Adrenal gland (tissue), 12 donors: ENCODE measurements around the gene KCTD21. TPM values are rescaled to one million over a fixed set of nuclear protein-coding genes. Genes with fewer than 3 reads are reported as not detected.

ENCODE experiments used
- DNase-seq, 7 donors: peaks; one replicate each; pipeline ENCODE4 v3.0.0-alpha.2; 2019 to 2020
- H3K27ac ChIP-seq, 5 donors: fragments of 200-600 bp; sonication (generic) in 4 of 5; 1 replicate in 3 of 5; 2 replicates in 2 of 5; pipeline versions ENCODE4 v1.5.1 to v1.8.0; 2016 to 2020; ENCODE audit warnings: mild to moderate bottlenecking in 1 of 5
- H3K27me3 ChIP-seq: fragments of 200-600 bp; 2 replicates; pipeline ENCODE4 v1.8.0; 2021
- H3K36me3 ChIP-seq, 2 donors: fragments of 200-600 bp; replicated peaks in 1 of 2; 1 replicate in 1 of 2; 2 replicates in 1 of 2; pipeline versions ENCODE4 v1.5.1 to v1.8.0; 2018 to 2022
- H3K4me1 ChIP-seq, 2 donors: fragments of 200-600 bp; replicated peaks in 1 of 2; 1 replicate in 1 of 2; 2 replicates in 1 of 2; pipeline versions ENCODE4 v1.5.1 to v1.8.0; 2018 to 2021
- H3K4me3 ChIP-seq, 4 donors: fragments of 200-600 bp; sonication (generic) in 3 of 4; one replicate each; pipeline ENCODE4 v1.5.1; 2016 to 2018
- H3K9me3 ChIP-seq, 3 donors: fragments of 200-600 bp; sonication (generic) in 1 of 3; replicated peaks in 1 of 3; 1 replicate in 2 of 3; 2 replicates in 1 of 3; pipeline versions ENCODE4 v1.5.1 to v1.8.0; 2016 to 2021
- CTCF ChIP-seq, 6 experiments: fragments of 450-650 bp in 4 of 6; fragments of 200-600 bp in 2 of 6; sonication (generic) in 1 of 6; IDR thresholded peaks; 1 replicate in 5 of 6; 2 replicates in 1 of 6; pipeline versions ENCODE4 v1.5.1 to v1.8.0; 2016 to 2021; ENCODE audit warnings: antibody characterized with exemption in 6 of 6, mild to moderate bottlenecking in 2 of 6, moderate library complexity in 1 of 6
- POLR2A ChIP-seq, 2 donors: fragments of 450-650 bp; IDR thresholded peaks; one replicate each; pipeline ENCODE4 v1.6.1; 2017; ENCODE audit warnings: antibody characterized with exemption in 2 of 2, mild to moderate bottlenecking in 2 of 2, moderate library complexity in 1 of 2
- WGBS, 4 donors: extraction: QIAGEN DNeasy Blood & Tissue Kit in 2 of 4; methylation state at CpG; one replicate each; pipeline versions ENCODE4 v1.1.5 to v1.1.7; 2013 to 2017; 5-methylcytosine and 5-hydroxymethylcytosine counted together
- intact Hi-C, 2 donors: fragments of 100-400 bp; cut with DNase I; formaldehyde crosslinking; loops; one replicate each; pipeline versions ENCODE4 v1.14.1 to v1.15.0; 2022 to 2023
- polyA plus RNA-seq, 3 donors: library from polyadenylated mRNA; stranded (reverse); fragments of 200-250 nt in 2 of 3; fragments of 350-450 nt in 1 of 3; fragmentation: Illumina TruSeq in 1 of 3; extraction: RNeasy Lipid Tissue Mini Kit (QIAGEN cat#74804) in 1 of 3; gene quantifications; one replicate each; pipeline ENCODE4 v1.2.3, GENCODE V29; 2013 to 2014
- total RNA-seq, 9 donors: library from RNA; depleted of rRNA in 4 of 9; stranded (reverse); fragments of >200 nt in 4 of 9; fragments of 120-200 nt in 1 of 9; fragmentation: NEBNext Ultra II Directional in 1 of 9; extraction: Animal tissue kit (Norgen Biotek cat#: 25700) in 1 of 9; gene quantifications; one replicate each; pipeline versions ENCODE4 v1.1.0 to v1.2.4, GENCODE V29; 2013 to 2023
- donor health status: healthy with polysubstance abuse.
- donor health status: Bipolar disorder and iron deficiency.
- donor health status: DM: yes; HTN: yes; CAD: no.
- donor health status: DM: no; HTN: no; CAD: no.
- donor health status: DM: no; HTN: no; CAD: no.
- donor health status: DM: yes; HTN: yes; CAD: no.

Gene KCTD21
- total and polyA plus RNA-seq, 12 donors, result 9.3 to 54.0 (median 26.4) TPM

GRCh38 chr11:78201096-78201818 lies 12.8 kb upstream of the KCTD21 start:
- no peak for TF ChIP-seq POLR2A (IDR thresholded peaks at IDR 0.05)
- no peak for TF ChIP-seq CTCF (IDR thresholded peaks at IDR 0.05)
- H3K9me3 ChIP-seq, result no peaks in the 10 kb centered on the region
- peaks cover 0 to 67% of the 10 kb centered on the region in 2 donors for H3K36me3 ChIP-seq
- DNase-seq, result peak in 2 of 7 donors; percentile 11 to 14
- H3K27me3 ChIP-seq, result no peaks in the 10 kb centered on the region
- intact Hi-C loops, result no loop called here
- 80 to 83% (median 82%) methylated on average over 9 of the region's 9 CpGs for WGBS, 4 donors
- H3K4me3 ChIP-seq, result no peak overlapping the region
- no peaks in the 10 kb centered on the region for H3K4me1 ChIP-seq
- H3K27ac ChIP-seq, result no peak overlapping the region

- Histone ChIP-seq H3K36me3 (peaks cover 0 to 60% of the 10 kb centered on the region in 2 donors), H3K9me3 (no peaks in the 10 kb centered on the region), H3K27me3 (no peaks in the 10 kb centered on the region), H3K4me3 (no peak overlapping the region), H3K4me1 (no peaks in the 10 kb centered on the region), H3K27ac (no peak overlapping the region)
- no peak for TF ChIP-seq CTCF (IDR thresholded peaks at IDR 0.05)
- no peak for TF ChIP-seq POLR2A (IDR thresholded peaks at IDR 0.05)
- WGBS, 4 donors, result 91 to 96% (median 94%) methylated on average over 4 to 13 of the region's 13 CpGs
- peak in 2 of 7 donors; percentile 6 to 18 for DNase-seq
- intact Hi-C loops, result no loop called here
These were observed 12.1 kb upstream of the KCTD21 start for GRCh38 chr11:78200553-78200952.

GRCh38 chr11:78200061-78200460 lies 11.6 kb upstream of the KCTD21 start:
- intact Hi-C loops, result no loop called here
- Histone ChIP-seq H3K4me3 (no peak overlapping the region), H3K36me3 (peaks cover 0 to 55% of the 10 kb centered on the region in 2 donors), H3K9me3 (no peaks in the 10 kb centered on the region), H3K27ac (no peak overlapping the region), H3K27me3 (no peaks in the 10 kb centered on the region), H3K4me1 (peaks cover 0 to 3% of the 10 kb centered on the region in 2 donors)
- no peak for TF ChIP-seq POLR2A (IDR thresholded peaks at IDR 0.05)
- WGBS, 4 donors, result 73 to 94% (median 82%) methylated on average over 3 to 4 of the region's 4 CpGs; no CpG with 5 or more reads in 1 of the 4 donors
- DNase-seq, result peak in 2 of 7 donors; percentile 2 to 10

- WGBS, 4 donors, result 78 to 97% (median 96%) methylated on average over 5 of the region's 5 CpGs; no CpG with 5 or more reads in 1 of the 4 donors
- Histone ChIP-seq H3K36me3 (peaks cover 0 to 55% of the 10 kb centered on the region in 2 donors), H3K27ac (no peak overlapping the region), H3K27me3 (no peaks in the 10 kb centered on the region), H3K4me1 (peaks cover 0 to 8% of the 10 kb centered on the region in 2 donors), H3K4me3 (no peak overlapping the region), H3K9me3 (no peaks in the 10 kb centered on the region)
- TF ChIP-seq CTCF (IDR thresholded peaks at IDR 0.05), result no peak
- no peak for TF ChIP-seq POLR2A (IDR thresholded peaks at IDR 0.05)
- DNase-seq, result peak in 1 of 7 donors; percentile 2
- intact Hi-C loops, result loop anchor here in 1 of 2 donors (10.0 kb wide), 1 partner anchor 125 kb away; the partner anchor contains the start of gene NDUFC2
These were observed 11.2 kb upstream of the KCTD21 start for GRCh38 chr11:78199653-78200015.
